HG02973 (cell line): ENCODE measurements around the gene PTPRN2.
"Not testable (repeated sequence)": the region's sequence is repeated elsewhere in the genome, so short reads cannot be mapped to it uniquely, and the experiment has no call there.

Source experiments
- ATAC-seq: cut with Tn5 transposase; IDR thresholded peaks from one replicate; pipeline ENCODE4 v1.9.1; 2021; ENCODE audit warnings: moderate library complexity; ENCODE audit not compliant: unreplicated experiment

Gene PTPRN2

DNA sequence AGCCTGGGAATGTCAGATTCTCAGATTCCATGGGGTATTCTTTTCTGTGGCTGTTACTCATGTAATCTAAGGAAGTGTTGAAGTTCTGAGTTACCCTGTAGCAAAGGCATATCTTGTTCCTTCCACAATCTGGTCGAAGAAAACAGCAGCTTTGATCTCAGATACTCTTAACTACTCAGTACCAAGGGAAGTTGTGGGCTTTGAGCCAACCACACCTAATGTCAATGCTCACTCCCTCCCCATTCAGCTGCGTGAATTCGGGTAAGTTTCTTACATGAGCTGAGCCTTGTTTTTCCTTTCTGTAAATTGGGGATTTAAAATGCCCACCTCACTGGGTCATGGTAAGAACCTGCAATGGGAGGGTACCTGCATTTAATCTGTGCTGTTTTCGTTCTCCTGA is 52.5 kb downstream of the PTPRN2 start:
- no peak for ATAC-seq

DNA sequence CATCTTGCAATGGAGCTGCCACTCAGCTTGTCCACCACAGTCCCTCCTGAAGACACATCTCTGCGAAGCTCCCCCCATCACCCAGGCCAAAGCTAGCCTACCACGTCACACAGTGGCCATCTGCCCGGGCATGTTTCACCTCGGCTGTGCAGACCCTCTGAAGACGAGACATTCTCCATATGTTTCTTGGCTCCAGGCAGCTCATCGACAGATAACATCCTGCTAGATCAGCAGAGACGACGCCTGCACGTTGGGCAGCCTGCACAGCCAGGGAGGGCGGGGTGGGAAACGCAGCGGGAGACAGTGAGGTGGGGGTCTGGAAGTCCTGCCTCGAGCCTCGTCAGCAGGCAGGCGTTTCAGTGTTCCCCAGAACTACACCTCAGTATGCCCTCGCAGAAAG is 53.0 kb downstream of the PTPRN2 start:
- ATAC-seq: no peak

DNA sequence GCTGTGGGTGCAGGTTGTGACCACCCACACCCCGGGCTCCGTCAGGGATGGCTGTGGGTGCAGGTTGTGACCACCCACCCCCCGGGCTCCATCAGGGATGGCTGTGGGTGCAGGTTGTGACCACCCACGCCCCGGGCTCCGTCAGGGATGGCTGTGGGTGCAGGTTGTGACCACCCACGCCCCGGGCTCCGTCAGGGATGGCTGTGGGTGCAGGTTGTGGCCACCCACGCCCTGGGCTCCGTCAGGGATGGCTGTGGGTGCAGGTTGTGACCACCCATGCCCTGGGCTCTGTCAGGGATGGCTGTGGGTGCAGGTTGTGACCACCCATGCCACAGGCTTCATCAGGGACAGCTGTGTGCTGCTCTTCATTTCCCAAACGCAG is 53.5 kb downstream of the PTPRN2 start:
- ATAC-seq: not testable (repeated sequence)

DNA sequence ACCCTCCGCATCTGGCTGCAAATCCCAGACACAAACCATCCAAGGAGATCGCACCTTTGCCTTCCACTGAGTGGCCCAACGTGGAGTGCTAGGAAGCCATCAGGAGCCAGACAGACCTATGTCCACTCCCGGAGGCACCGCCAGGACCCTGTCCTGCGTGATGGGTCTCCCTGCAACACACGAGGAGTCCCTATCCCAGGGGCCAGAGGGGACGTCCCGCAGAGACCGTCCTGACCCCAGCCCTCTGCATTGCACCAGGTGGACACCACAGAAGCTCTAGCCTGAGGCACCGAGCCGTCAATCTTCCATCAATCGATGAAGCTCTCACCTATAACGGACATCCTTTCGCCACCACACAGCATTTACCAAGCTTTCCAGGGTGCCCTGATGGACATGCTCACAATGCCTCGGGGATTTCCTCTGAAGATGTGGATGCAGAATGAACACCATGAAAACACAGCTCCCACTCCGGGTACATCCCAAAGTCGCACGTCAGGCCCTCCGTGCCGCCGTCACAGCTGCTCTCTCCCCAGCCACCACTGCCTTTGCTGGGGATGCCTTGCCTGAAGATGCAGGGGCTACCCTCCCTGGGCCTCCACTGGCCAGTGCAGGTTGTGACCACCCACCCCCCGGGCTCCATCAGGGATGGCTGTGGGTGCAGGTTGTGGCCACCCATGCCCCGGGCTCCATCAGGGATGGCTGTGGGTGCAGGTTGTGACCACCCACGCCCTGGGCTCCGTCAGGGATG is 54.1 kb downstream of the PTPRN2 start:
- no peak for ATAC-seq

DNA sequence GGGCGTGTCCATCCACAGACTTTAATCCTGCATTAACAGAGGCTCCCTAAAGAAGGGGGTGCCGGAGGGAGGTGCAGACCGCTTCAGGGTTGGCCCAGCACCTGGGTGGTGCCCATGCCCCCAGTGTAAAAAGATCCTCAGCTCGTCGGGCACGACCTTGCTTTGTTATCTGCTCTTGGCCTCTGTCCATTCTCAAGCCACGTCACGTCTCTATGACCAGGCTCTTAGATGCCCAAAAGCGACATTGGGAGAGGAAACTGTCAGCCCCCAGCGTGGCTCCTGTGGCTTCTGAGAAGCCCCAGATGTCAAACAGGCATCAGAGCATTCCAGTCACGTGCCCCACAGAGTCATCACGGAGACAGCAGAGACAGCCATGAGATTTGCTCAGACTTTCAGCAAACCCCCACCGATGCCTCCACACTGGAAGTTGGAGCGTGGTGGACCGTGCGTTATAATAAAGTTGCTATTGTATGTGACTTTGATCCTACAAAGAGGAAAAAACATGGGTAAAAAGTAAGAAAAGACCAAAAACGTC is 55.5 kb downstream of the PTPRN2 start:
- no peak for ATAC-seq

DNA sequence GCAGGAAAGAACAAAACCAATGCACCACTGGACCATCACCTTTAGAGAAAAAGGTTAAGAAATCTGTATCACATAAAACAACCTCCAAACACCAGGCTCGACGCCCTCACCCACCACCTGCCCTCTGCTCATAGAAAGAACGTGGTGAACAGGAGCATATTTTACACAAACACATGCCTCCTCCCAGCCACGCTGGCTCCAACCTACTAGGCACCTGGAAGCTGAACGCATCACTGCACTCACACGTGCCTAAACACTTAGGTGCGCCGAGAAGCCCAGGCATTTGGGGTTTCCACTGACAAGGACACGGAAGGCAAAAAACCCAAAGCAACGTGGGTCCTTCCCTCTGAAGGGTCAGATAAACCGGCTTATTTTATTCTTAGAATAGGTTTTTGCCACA is 56.0 kb downstream of the PTPRN2 start:
- no peak for ATAC-seq

DNA sequence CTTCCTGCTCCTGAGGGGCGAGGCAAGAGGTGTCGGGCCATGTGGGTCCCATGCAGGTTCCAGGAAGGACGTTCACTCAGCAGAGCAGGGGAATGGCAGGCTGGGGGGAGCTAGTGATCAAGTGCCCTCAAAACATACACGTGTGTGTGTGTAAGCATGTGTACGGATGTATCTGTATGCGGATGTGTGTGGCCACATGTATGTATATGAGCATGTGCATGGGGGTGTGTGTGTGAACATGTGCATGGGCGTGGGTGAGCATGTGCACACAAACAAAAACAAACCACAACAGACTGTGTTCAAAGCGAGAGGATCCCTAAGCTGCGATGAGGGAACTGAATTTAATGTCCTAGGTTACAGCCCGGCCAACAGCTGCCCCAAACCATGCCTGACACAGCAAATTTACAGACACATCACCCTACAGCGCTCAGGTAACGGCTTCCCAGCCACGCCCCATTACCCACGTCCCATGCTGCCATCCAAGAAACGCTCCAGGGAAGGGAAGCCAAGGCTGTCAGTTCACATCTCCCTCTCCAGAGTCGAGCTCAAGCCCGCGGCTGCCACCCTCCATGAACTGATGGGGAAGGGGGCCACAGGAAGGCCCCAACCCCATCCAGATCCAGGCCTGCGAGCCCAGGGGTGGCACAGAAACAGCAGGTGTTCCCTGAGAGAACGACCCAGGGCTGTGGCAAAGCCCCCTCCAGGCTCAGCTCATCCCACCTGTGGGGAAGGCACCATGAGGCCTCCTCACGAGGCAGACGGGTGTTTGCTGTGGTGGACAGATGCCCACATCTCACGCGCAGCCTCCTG is 56.6 kb downstream of the PTPRN2 start:
- ATAC-seq: no peak

DNA sequence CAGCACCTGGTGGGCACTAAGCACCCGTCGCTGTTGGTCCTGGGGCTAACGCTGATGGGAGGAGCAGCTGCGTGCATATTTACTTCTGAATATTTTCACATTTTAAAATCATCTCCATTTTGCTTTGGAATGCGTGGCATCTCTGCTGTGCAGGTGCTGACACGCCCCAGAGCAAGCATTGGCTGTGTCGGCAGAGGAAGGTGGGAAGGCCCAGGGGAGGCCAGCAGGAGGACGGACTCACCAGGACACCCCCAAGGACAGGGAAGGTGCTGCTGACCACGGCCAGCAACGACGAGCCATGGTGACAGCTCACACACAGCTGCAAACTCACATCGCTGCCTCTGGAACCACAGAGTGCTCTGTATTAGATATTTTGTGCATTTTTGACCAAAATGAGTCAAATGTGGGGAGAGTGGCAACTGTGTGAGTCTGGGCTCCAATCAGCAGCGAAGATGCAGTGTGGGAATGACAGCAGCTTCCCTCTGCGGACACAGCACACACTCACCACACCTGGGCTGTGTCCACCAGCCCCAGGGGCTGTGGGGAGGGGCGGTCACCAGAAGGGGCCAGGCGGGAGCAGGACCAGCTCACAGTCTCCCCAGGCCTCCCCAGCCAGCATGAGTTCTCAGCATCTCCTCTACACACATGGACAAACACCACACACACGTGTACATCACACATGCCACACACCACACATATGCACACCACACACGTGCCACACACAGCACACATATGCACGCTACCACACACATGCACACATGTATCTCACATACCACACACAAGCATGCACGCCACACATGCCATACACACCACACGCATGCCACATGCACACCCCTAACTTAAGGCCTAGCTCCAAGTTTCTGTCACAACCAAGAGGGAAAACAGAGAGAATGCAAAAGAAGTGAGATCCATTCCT is 58.2 kb downstream of the PTPRN2 start:
- no peak for ATAC-seq

DNA sequence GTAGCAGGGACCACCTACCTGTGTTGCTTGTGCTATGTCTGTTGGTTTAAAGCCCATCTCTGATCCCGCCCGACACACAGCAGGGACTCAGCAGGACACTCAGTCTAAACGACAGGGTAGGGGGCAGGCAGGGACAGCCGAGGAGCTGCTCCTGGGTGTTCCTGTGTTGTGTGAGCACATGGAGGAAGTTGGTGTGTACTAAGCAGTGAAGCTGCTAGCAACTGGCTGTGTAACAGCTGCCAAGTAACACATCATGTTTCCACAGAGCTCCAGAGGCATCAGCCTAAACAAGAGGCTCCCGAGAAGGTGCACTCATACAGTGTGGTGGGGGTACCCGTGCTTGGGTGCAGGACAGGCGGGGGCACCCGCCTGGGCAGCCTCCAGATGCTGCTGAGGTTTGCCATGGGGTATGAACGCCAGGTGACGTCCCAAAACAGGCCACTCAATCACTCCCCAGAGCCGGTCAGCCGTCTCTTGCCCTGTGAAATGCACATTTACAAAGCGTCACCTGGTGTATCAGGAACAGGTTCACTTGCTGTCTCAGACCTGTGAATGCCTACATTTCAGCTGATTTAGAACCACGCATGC is 59.6 kb downstream of the PTPRN2 start:
- ATAC-seq: no peak

DNA sequence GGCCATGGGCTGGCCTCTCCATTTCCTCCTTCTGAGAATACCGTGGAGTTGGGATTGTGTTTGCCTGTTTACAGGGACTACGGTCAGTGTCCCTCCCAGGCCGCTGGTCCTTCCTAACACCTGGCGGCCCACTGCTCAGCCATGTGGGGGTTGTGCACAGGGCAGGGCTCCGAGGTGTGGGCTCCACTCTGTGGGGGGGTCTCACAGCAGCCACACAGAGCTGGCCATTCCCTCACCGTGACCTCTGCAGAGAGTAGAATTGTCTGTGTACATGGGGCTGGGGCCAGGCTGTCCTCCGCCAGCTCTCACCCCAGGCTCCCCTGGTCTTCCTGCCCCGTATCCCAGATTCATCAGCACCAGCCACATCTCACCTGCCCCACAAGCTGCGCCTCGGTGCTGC is 60.1 kb downstream of the PTPRN2 start:
- no peak for ATAC-seq

DNA sequence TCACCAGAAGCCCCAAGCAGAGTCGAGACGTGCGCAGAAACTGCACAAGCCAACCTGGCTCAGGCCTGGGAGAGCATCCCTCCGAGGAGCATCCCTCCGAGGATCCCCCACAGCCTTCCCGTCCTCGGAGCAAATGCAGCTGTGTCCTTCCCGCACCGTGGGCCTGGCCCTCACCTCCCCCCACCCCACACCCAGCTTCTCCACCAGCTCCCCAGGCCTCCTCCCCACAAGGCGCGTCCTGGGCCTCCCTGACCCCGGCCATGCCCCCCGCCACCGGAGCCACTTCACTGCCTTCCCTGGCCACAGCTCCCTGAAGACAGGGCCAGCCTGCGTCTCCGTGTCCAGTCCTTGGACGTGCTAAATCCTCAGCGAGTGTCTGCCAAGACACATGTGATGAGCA is 60.6 kb downstream of the PTPRN2 start:
- no peak for ATAC-seq

DNA sequence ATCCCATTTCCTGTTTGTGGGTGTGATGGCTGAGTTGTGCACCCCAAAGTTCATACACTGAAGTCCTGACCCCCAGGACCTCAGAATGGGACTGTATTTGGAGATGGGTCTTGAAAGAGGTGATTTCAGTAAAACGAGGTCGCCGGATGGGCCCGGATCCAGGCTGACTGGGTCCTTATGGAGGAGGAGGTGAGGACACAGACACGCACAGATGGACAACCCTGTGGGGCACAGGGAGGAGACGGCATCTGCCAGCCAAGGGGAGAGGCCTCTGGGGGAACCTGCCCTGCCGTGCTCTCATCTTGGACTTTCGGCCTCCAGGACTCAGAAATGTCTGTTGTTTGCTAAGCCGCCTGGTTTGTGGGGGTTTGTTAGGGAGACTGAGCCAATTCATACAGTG is 61.1 kb downstream of the PTPRN2 start:
- ATAC-seq: no peak

DNA sequence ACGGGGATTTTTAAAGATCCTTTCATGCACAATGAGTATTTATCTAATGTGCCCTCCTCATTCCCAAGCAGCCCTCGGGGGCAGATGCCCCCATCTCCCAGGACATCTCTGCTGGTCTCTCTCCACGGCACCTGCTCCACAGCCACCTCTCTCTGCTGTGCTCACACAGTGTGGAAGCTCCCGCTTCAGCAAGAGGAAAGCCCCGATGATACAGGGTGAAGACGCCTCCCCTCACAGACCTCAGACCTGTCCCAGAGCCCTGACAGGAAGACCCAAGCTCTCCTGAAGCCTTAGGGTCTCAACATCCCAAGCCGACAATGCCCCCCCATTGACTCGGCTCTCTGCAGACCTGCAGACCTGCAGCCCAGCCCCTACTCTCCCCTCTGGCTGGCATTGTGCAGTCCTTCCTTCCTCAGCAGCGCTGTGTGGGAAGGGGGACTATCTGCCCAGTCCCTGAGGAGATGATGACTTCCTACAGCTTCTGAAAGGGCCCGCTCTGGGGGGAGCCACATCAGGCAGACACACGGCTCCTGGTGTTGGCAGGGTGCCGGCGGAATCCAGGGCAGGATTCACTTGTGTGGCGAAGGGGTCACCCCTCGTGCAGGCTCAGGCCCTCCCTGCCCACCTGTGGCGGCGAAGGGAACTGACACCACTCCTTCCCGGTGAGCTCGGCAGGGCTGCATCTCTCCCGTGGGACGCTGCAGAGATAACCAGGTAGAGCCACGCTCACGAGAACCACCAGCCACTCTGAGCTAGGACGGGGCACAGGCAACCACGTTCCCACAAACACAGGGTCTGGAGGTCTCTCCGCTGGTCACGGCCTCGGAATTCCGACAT is 61.8 kb downstream of the PTPRN2 start:
- no peak for ATAC-seq

DNA sequence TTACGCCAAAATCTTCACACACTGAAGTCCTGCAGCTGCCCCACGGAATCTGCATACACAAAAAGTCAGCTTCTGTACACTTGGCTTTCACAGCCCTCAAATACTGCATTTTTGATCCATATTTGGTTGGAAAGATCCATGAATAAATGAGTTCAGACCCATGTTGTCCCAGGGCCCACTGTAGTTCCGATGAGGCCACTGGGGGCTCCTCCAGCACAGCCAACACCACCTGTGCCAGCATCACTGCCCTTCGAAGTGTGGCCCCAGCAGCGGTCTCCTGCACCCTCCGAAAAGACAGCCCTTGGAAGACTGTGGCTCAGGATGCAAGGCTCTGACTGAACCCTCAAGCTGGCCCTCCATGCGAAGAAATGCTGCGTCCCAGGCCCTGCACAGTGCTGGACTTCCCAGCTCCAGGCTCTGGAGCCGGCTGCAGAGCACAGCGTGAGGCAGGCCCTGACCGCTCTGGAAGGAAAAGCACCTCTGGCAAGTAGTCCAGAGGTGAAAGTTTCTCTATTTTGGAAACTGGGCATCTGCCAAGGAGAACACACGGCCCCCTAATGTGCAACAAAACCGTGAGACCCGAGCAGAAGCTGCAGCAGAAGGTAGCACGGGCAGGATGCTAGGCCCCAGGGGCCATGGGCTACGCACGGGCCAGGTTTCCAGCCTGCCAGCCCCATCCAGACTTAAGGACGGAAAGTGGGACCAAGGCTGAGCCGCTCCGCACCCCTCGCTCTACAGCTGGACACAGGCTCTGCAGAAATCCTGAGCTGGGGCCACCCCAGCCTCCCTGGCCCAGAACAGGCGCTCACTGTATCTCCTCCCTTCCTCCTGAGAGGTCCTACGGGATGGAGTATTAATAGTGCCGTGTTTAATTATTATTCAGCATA is 62.6 kb downstream of the PTPRN2 start:
- ATAC-seq: no peak

DNA sequence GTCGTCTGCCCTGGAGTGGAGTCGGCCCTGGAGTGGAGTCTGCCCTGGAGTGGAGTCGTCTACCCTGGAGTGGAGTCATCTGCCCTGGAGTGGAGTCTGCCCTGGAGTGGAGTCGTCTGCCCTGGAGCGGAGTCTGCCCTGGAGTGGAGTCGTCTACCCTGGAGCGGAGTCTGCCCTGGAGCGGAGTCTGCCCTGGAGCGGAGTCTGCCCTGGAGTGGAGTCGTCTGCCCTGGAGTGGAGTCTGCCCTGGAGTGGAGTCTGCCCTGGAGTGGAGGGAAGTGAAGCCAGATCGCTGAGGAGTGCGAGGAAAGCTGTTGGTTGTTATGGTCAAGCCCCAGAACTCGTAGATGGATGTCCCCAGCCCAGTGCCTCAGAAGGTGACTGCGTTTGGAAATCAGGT is 63.3 kb downstream of the PTPRN2 start:
- not testable (repeated sequence) for ATAC-seq

DNA sequence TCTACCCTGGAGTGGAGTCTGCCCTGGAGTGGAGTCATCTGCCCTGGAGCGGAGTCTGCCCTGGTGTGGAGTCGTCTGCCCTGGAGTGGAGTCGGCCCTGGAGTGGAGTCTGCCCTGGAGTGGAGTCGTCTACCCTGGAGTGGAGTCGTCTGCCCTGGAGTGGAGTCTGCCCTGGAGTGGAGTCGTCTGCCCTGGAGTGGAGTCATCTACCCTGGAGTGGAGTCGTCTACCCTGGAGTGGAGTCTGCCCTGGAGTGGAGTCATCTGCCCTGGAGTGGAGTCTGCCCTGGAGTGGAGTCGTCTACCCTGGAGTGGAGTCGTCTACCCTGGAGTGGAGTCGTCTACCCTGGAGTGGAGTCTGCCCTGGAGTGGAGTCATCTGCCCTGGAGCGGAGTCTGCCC is 63.7 kb downstream of the PTPRN2 start:
- ATAC-seq: not testable (repeated sequence)

DNA sequence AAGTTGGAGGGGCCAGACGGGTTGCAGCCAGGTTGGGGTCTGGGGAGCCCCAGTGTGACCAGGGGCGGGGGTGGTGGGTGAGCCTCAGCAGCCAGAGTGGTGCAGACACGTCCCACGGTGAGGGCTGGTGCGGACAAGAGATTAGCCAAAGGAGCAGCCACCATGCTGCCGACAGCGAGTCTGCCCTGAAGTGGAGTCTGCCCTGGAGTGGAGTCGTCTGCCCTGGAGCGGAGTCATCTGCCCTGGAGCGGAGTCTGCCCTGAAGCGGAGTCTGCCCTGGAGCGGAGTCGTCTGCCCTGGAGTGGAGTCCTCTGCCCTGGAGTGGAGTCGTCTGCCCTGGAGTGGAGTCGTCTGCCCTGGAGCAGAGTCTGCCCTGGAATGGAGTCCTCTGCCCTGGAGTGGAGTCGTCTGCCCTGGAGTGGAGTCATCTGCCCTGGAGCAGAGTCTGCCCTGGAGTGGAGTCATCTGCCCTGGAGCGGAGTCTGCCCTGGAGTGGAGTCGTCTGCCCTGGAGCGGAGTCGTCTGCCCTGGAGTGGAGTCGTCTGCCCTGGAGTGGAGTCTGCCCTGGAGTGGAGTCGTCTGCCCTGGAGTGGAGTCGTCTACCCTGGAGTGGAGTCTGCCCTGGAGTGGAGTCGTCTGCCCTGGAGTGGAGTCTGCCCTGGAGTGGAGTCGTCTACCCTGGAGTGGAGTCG is 64.3 kb downstream of the PTPRN2 start:
- ATAC-seq: not testable (repeated sequence)

DNA sequence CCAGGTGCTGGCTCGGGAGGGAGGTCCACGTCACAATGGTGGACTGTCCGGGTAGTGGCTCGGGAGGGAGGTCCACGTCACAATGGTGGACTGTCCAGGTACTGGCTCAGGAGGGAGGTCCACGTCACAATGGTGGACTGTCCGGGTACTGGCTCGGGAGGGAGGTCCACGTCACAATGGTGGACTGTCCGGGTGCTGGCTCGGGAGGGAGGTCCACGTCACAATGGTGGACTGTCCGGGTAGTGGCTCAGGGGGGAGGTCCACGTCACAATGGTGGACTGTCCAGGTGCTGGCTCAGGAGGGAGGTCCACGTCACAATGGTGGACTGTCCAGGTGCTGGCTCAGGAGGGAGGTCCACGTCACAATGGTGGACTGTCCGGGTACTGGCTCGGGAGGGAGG is 65.8 kb downstream of the PTPRN2 start:
- not testable (repeated sequence) for ATAC-seq
